IPS-18a (cell line): ENCODE measurements around the gene HOXB7.

ENCODE experiments used
- H3K27ac ChIP-seq: one replicate; pipeline ENCODE4 v1.5.1; 2013; ENCODE audit warnings: low read length
- H3K27me3 ChIP-seq: one replicate; pipeline ENCODE4 v1.6.1; 2013; ENCODE audit warnings: mild to moderate bottlenecking, low read length; ENCODE audit not compliant: control insufficient read depth, insufficient read depth
- H3K36me3 ChIP-seq: one replicate; pipeline ENCODE4 v1.6.1; 2013; ENCODE audit warnings: low read depth, low read length; ENCODE audit not compliant: control insufficient read depth
- H3K4me1 ChIP-seq: one replicate; pipeline ENCODE4 v1.6.1; 2013; ENCODE audit warnings: low read depth, low read length; ENCODE audit not compliant: control insufficient read depth
- H3K4me3 ChIP-seq: one replicate; pipeline ENCODE4 v1.5.1; 2013; ENCODE audit warnings: low read length
- H3K9ac ChIP-seq: one replicate; pipeline ENCODE4 v1.6.1; 2013; ENCODE audit warnings: mild to moderate bottlenecking, low read length, moderate library complexity
- H3K9me3 ChIP-seq: one replicate; pipeline ENCODE4 v1.6.1; 2013; ENCODE audit warnings: low read depth, low read length; ENCODE audit not compliant: control insufficient read depth

Gene HOXB7

DNA sequence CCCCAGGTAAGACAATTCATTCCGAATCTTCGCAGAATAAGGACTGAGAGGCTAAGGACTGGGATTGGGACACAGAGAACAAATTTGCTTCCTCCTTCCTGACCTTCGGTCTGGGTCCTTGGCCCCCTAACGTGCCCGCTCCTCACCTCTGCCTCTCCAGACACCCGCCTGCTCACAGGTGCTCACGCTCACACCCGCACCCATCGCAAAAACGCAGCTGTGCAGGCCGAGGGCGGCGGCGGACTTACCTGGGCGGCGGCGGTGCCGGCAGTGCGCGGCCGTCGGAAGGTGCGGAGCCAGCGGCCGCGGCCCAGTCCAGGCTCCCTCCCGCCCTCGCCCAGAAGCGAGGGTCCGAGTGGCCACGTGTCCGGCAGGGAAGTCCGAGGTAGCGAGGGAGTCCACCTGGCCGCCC lies 22.5 kb upstream of the HOXB7 start:
- Histone ChIP-seq H3K36me3 (no peaks in the 10 kb centered on the region), H3K4me3 (no peak overlapping the region), H3K27ac (no peak overlapping the region), H3K9ac (no peak overlapping the region), H3K9me3 (no peaks in the 10 kb centered on the region), H3K27me3 (peaks cover 100% of the 10 kb centered on the region), H3K4me1 (no peaks in the 10 kb centered on the region)

DNA sequence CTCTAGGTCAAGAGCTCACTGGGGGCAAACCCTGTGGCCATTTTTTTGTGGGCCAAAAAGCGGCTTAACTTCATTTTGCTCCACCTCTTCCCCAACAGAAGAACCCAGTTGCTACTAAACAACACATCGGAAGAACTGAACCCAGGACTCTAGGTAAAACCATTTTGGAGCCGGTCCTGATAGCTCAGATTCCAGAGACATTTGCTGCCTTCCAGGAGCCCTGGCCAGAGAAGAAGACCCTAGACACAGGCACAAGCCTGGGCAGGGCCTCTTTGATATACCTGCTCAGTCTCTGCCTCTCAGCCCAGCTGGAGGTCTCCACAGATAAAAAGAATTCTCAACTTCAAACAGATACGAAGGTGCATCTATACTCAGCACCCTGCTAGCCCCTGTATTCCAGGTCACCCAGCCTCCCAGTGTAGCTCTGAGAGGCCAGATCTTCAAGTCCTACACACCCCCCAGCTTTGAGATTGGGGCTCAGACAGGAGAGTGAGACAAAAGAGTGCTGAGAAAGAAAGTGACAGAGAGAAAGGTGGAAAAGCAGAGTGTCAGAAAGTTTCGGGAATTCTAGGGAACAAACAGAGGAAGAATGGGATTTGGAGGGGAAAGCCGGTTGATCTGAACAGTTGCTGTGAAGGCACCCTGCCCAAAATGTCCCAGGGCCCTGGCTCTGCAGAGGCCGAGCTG lies 21.9 kb upstream of the HOXB7 start:
- H3K9ac ChIP-seq: no peak overlapping the region
- H3K36me3 ChIP-seq: no peaks in the 10 kb centered on the region
- H3K4me1 ChIP-seq: no peaks in the 10 kb centered on the region
- peaks cover 100% of the 10 kb centered on the region for H3K27me3 ChIP-seq
- H3K4me3 ChIP-seq: no peak overlapping the region
- H3K9me3 ChIP-seq: no peaks in the 10 kb centered on the region
- H3K27ac ChIP-seq: no peak overlapping the region

GRCh38 chr17:48631693-48632578 lies 21.1 kb upstream of the HOXB7 start:
- Histone ChIP-seq H3K27me3 (peaks cover 100% of the 10 kb centered on the region), H3K4me1 (no peaks in the 10 kb centered on the region), H3K9ac (no peak overlapping the region), H3K4me3 (no peak overlapping the region), H3K9me3 (no peaks in the 10 kb centered on the region), H3K27ac (no peak overlapping the region), H3K36me3 (no peaks in the 10 kb centered on the region)

- Histone ChIP-seq H3K9me3 (no peaks in the 10 kb centered on the region), H3K27ac (no peak overlapping the region), H3K4me3 (no peak overlapping the region), H3K36me3 (no peaks in the 10 kb centered on the region), H3K4me1 (no peaks in the 10 kb centered on the region), H3K27me3 (peaks cover 100% of the 10 kb centered on the region), H3K9ac (no peak overlapping the region)
Measured at GRCh38 chr17:48630925-48631692, 20.3 kb upstream of the HOXB7 start.

GRCh38 chr17:48630009-48630924 lies 19.4 kb upstream of the HOXB7 start:
- Histone ChIP-seq H3K9me3 (no peaks in the 10 kb centered on the region), H3K27ac (no peak overlapping the region), H3K4me1 (no peaks in the 10 kb centered on the region), H3K36me3 (no peaks in the 10 kb centered on the region), H3K4me3 (no peak overlapping the region), H3K9ac (no peak overlapping the region), H3K27me3 (peaks cover 100% of the 10 kb centered on the region)

GRCh38 chr17:48629411-48629759 lies 18.6 kb upstream of the HOXB7 start:
- H3K36me3 ChIP-seq: no peaks in the 10 kb centered on the region
- H3K27me3 ChIP-seq: peaks cover 100% of the 10 kb centered on the region
- H3K4me3 ChIP-seq: no peak overlapping the region
- H3K9me3 ChIP-seq: no peaks in the 10 kb centered on the region
- no peaks in the 10 kb centered on the region for H3K4me1 ChIP-seq
- H3K27ac ChIP-seq: no peak overlapping the region
- no peak overlapping the region for H3K9ac ChIP-seq

DNA sequence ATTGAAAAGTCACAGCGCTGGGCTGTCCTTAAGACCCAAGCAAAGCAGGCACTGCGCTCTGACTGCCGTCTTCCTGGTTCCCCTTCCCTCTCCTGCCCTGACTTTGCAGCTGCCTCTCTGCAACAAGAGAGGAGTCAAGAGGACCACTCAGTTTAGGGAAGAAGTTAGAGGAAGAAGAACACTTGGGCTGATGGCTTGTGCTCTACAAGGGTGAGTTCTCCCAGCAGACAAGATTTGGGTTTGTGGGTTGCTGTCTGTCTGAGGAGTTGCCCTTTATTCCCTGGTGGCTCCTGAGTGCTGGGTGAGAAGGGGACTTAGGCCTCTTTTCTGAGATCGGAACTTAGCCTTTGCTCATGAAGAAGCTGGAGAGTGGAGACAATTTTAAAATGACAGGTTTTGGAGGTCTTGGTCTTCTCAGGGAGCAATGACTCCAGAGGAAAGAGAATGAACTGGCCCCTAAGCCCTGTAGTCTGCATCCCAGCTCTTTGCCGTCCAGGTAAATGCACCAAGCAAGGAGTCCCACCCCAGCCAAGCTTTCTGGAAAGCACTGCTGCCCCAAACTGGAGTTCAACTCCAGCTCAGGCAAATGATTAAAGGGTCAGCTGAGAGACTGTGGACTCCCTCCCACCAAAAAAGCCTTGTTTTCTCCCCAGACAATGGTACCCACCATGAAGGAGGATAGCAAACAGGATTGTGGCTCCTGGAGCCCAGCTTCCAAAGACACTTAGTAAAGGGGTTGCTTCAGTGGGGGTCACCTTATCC lies 18.0 kb upstream of the HOXB7 start:
- Histone ChIP-seq H3K9ac (no peak overlapping the region), H3K27me3 (peaks cover 100% of the 10 kb centered on the region), H3K36me3 (no peaks in the 10 kb centered on the region), H3K27ac (no peak overlapping the region), H3K4me1 (no peaks in the 10 kb centered on the region), H3K9me3 (no peaks in the 10 kb centered on the region), H3K4me3 (no peak overlapping the region)

DNA sequence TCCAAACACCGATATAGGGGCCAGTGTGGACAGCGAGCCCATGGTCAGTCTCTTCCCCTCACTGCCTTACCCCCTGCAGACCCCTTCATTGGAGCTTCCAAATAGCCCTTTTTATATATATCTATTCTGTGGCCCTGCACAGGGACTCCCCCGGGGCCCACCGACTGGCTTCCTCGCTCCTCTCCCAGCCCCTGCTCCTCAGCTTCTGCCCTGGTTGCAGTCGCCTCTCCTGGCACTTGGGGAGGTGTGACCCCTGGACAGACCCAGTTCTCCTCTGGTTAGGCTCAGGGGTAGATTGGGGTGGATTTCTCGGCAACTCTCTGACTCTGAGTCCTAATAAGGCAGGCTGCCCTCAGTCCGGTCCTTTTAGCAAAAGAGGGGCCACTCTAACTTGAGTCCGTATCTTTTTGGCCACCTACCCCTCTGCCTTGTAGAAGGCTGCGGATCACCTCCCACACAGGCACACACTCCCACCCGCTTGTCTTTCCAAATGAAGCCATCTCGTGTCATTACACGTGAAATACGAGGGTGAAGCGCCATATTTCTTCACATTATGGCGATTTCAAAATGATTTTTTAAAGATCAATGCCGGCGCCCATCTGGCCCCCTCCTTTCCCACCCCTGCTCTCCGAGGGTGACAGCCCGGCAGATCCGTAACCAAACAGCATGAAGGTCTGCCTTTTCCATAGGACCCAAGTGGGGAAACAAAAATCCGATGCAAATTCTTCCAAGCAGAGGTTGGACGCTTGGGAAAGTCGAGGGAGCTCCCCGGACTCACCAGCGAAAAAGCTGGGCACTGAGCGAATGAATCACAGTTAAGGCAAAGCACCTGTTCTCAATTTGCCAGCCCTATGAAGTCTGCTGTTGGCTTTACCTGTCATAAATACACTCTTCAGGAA lies 17.1 kb upstream of the HOXB7 start:
- no peak overlapping the region for H3K27ac ChIP-seq

GRCh38 chr17:48627118-48627597 lies 16.3 kb upstream of the HOXB7 start:
- H3K4me3 ChIP-seq: no peak overlapping the region

More for the DNA sequence above, 17.1 kb upstream of the HOXB7 start:
- H3K4me3 ChIP-seq: no peak overlapping the region
- H3K27me3 ChIP-seq: peaks cover 100% of the 10 kb centered on the region
- H3K9me3 ChIP-seq: no peaks in the 10 kb centered on the region
- H3K36me3 ChIP-seq: no peaks in the 10 kb centered on the region
- H3K9ac ChIP-seq: no peak overlapping the region
- no peaks in the 10 kb centered on the region for H3K4me1 ChIP-seq

More at GRCh38 chr17:48627118-48627597, 16.3 kb upstream of the HOXB7 start:
- Histone ChIP-seq H3K9me3 (no peaks in the 10 kb centered on the region), H3K9ac (no peak overlapping the region), H3K27ac (no peak overlapping the region), H3K27me3 (peaks cover 100% of the 10 kb centered on the region), H3K36me3 (no peaks in the 10 kb centered on the region), H3K4me1 (no peaks in the 10 kb centered on the region)
